B cell (primary cell): ENCODE results near the gene CUEDC2.

Source experiments
- EZH2 ChIP-seq: IDR thresholded peaks from 2 replicates; pipeline ENCODE4 v1.6.1; 2012; ENCODE audit warnings: borderline replicate concordance, low read depth, mild to moderate bottlenecking, moderate library complexity, low read length; ENCODE audit not compliant: insufficient read depth, poor library complexity, severe bottlenecking
- TF ChIP-seq, protein P1 (sequence below): fragments of 200-600 bp; IDR thresholded peaks from one replicate; pipeline ENCODE4 v1.8.0; 2022; ENCODE audit warnings: antibody characterized with exemption, mild to moderate bottlenecking

DNA sequence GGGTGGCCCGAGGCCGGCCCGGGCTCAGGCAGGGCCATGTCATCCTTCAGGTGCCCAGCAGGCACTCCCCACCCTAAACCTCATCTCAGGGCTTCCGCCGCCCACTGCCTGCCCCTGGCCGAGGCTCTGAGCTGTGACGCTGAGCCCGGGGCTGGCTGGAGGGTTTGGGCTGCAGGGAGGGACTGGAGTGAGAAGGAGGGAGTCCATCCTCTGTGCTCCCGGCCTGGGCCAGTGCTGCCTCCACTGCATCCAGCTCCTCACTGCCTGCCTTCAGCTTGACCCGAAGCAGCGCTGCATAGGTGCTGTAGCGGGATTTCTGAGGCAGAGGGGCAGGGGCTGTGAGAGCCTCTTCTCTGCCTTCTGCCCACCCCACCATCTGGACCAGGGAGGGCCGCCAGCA, 29.3 kb downstream of the CUEDC2 start:
- TF ChIP-seq, protein P1, sequence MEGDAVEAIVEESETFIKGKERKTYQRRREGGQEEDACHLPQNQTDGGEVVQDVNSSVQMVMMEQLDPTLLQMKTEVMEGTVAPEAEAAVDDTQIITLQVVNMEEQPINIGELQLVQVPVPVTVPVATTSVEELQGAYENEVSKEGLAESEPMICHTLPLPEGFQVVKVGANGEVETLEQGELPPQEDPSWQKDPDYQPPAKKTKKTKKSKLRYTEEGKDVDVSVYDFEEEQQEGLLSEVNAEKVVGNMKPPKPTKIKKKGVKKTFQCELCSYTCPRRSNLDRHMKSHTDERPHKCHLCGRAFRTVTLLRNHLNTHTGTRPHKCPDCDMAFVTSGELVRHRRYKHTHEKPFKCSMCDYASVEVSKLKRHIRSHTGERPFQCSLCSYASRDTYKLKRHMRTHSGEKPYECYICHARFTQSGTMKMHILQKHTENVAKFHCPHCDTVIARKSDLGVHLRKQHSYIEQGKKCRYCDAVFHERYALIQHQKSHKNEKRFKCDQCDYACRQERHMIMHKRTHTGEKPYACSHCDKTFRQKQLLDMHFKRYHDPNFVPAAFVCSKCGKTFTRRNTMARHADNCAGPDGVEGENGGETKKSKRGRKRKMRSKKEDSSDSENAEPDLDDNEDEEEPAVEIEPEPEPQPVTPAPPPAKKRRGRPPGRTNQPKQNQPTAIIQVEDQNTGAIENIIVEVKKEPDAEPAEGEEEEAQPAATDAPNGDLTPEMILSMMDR = no peak
- TF ChIP-seq EZH2 = no peak
